Right atrium auricular region (tissue), 2 donors: ENCODE results near the gene GHSR. TPM values are rescaled to one million over a fixed set of nuclear protein-coding genes. Genes with fewer than 3 reads are reported as not detected.

Source experiments
- DNase-seq: peaks from one replicate; pipeline ENCODE4 v3.0.0-alpha.2; 2019; ENCODE audit warnings: low spot score
- H3K27ac ChIP-seq, 2 donors: fragments of 200-600 bp; sonication (generic); 1 replicate in 1 of 2; 2 replicates in 1 of 2; pipeline ENCODE4 v1.5.1; 2016 to 2019
- H3K27me3 ChIP-seq, 2 donors: fragments of 200-600 bp; sonication (generic); one replicate each; pipeline versions ENCODE4 v1.5.1 to v1.6.0; 2017 to 2019
- H3K36me3 ChIP-seq: fragments of 200-600 bp; sonication (generic); one replicate; pipeline ENCODE4 v1.5.1; 2016
- H3K4me1 ChIP-seq, 2 donors: fragments of 200-600 bp; sonication (generic); one replicate each; pipeline versions ENCODE4 v1.5.1 to v1.6.0; 2017 to 2019
- H3K4me3 ChIP-seq, 2 donors: fragments of 200-600 bp; sonication (generic); 1 replicate in 1 of 2; 2 replicates in 1 of 2; pipeline ENCODE4 v1.5.1; 2017 to 2019; ENCODE audit warnings: mild to moderate bottlenecking in 1 of 2, moderate library complexity in 1 of 2
- H3K9me3 ChIP-seq, 2 donors: fragments of 200-600 bp; sonication (generic); one replicate each; pipeline ENCODE4 v1.5.1; 2019
- CTCF ChIP-seq, 2 donors: fragments of 200-600 bp; sonication (generic); IDR thresholded peaks; one replicate each; pipeline ENCODE4 v1.5.1; 2019; ENCODE audit warnings: antibody characterized with exemption in 2 of 2
- total RNA-seq, 2 donors: library from RNA; depleted of rRNA; stranded (reverse); fragments of >200 nt; gene quantifications; one replicate each; pipeline ENCODE4 v1.1.0, GENCODE V29; 2016

Gene GHSR
- total RNA-seq, 2 donors from 2014 or later = not detected

DNA sequence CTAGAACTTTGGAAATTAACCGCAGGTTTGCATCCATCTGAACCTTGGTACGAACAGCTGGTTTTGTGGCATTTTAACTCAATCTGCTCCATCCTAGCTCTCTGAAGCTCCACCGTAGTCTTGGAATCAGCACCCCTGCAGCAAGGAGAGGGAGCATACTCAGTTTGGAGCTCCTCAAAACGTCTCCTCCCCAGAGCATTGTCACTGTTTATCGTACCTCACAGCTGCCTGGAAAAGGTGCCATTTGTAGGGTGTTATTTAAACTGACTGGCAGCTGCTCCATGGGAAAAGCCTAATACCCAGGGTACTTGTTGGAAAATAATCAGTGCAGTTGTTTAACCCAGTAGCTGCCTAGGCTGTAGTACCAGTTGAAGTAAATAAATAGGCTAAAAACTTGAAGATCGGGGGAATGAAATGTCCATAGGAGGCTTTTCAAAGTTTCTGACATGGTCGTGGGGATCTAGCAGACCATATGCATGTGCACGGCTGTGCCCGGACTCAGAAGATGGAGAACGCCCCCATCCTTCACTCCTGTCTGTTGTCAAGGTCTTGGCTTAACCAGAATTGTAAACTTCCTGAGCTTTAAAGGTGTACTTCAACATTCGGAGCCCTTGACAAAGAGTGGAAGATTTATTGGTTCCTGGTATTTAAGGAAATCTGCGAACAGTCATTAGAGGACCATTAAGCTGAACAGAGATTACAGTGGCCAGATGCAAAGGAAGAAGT lies 43.9 kb downstream of the GHSR start:
- no peaks in the 10 kb centered on the region for H3K9me3 ChIP-seq
- no peak for TF ChIP-seq CTCF (IDR thresholded peaks at IDR 0.05)
- no peak overlapping the region for H3K27ac ChIP-seq
- H3K4me1 ChIP-seq = no peaks in the 10 kb centered on the region
- no peak for DNase-seq
- H3K4me3 ChIP-seq = no peak overlapping the region
- peaks cover 8% of the 10 kb centered on the region for H3K36me3 ChIP-seq
- no peaks in the 10 kb centered on the region for H3K27me3 ChIP-seq

- Histone ChIP-seq H3K4me1 (no peaks in the 10 kb centered on the region), H3K27me3 (no peaks in the 10 kb centered on the region), H3K36me3 (peaks cover 18% of the 10 kb centered on the region), H3K4me3 (no peak overlapping the region), H3K27ac (no peak overlapping the region), H3K9me3 (no peaks in the 10 kb centered on the region)
- no peak for DNase-seq
- TF ChIP-seq CTCF (IDR thresholded peaks at IDR 0.05) = no peak
These were observed 45.2 kb downstream of the GHSR start for GRCh38 chr3:172402892-172403643.

DNA sequence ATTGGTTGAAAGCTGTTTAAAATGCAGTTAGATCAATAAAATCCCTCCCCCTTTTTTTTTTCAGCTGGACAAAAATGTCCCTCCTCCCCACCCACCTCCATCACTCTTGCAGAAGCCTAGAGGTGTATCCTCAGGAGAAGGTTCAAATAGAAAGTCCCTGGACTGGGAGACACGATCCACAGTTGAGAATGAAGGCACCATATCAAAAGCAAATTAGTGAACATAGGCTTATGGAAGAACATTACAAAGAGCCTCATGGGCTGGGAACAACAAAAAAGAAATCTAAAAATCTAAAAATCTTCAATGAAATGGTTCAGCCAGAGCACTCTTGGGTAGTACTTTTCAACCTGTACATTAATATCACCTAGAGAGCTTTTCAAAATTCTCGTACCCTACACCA lies 46.2 kb downstream of the GHSR start:
- Histone ChIP-seq H3K36me3 (peaks cover 27% of the 10 kb centered on the region), H3K4me3 (no peak overlapping the region), H3K27me3 (no peaks in the 10 kb centered on the region), H3K9me3 (no peaks in the 10 kb centered on the region), H3K4me1 (no peaks in the 10 kb centered on the region), H3K27ac (no peak overlapping the region)
- TF ChIP-seq CTCF (IDR thresholded peaks at IDR 0.05) = no peak
- DNase-seq = no peak

GRCh38 chr3:172398484-172398883 lies 49.8 kb downstream of the GHSR start:
- H3K27ac ChIP-seq = no peak overlapping the region
- TF ChIP-seq CTCF (IDR thresholded peaks at IDR 0.05) = no peak
- H3K4me1 ChIP-seq = no peaks in the 10 kb centered on the region
- no peak overlapping the region for H3K4me3 ChIP-seq
- no peaks in the 10 kb centered on the region for H3K27me3 ChIP-seq
- peaks cover 28% of the 10 kb centered on the region for H3K36me3 ChIP-seq
- H3K9me3 ChIP-seq = no peaks in the 10 kb centered on the region
- DNase-seq = no peak

DNA sequence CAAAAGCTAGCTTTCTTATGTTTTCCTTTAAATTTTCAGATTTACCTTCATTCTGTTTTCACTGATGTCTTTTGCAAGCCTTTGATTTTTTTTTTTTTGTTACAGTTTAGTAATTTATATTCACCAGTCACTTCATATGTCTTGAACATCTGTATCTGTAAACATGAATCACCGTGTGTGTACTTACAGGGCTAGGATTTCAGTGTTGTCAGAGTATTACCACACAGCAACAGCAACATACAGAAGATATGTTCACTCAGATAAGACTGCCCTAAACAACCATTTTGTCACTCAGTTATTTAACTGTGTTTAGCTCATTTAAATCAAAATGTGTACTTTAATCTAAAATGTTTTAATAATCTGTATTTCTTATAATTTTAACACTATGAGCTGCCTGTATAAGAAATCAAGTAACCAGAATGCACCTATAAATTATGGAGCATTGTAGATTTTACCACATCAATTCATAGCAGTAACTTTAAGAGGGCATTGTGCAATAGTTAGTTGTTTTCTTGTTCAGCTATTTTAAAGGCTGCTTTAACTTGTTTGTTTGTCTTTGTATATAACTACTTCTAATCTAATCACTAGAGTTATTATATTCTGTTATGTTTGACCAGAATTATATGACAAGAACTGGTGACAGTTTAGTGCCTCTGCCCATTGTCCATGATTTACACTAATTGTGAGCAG lies 50.4 kb downstream of the GHSR start:
- Histone ChIP-seq H3K4me3 (no peak overlapping the region), H3K36me3 (peaks cover 28% of the 10 kb centered on the region), H3K4me1 (no peaks in the 10 kb centered on the region), H3K9me3 (no peaks in the 10 kb centered on the region), H3K27ac (no peak overlapping the region), H3K27me3 (no peaks in the 10 kb centered on the region)
- no peak for DNase-seq
- TF ChIP-seq CTCF (IDR thresholded peaks at IDR 0.05) = no peak
